ENCODE measurements around the gene KRT2.

The KRT2 gene

DNA sequence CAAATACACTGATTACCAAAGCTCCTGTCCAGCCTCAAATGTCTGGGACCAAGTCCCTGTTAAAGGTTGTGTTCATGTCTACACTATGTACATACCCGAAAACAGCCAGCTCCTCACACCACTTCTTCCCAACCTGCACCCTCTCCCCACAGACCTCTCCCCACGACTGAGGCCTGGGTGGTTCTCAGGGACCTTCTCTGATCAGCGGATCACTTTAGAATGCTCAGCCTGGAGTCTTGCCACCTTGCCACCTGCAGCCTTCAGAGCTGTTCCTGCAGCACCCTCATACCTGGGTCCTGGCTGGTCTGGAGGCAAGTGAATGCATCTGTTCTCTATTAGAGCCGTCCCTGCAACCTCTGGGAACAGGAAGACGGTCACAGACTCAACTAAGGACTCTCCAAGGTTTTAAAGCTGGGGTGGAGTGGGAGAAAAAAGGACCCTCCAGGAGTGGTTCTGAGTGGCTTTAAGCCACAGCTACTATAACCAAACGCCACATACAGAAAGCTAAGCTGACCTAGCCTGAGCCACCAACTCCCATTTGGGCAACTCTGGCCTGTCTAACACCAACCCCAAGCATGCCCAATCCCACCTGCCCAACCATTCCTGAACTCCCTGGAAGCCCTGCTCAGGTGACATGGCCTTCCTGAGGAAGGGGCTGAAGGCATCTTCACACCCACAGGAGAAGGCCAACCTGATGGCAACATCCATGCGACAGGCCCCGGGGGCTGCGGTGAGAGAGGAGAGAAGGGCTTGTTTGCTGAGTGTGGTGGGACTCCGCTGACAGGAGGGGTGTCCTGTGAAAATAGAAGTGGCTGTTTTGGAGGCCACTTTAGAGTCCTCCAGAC lies 8.6 kb downstream of the KRT2 start:
- Histone ChIP-seq H3K4me3 (ENCODE audit: low read depth, low read length) (no peak overlapping the region), H2AFZ (ENCODE audit: low read length, unreplicated experiment) (no peak overlapping the region), H3K27me3 (ENCODE audit: insufficient read depth, low read length) (peaks cover 91% of the 10 kb centered on the region), H3K27ac (ENCODE audit: low read depth, low read length) (no peak overlapping the region), H3K36me3 (ENCODE audit: insufficient read depth, low read length) (no peaks in the 10 kb centered on the region), H3K79me2 (ENCODE audit: control insufficient read depth, insufficient read depth, low read length, unreplicated experiment) (no peaks in the 10 kb centered on the region), H3K4me1 (ENCODE audit: control insufficient read depth, insufficient read depth, low read length, unreplicated experiment) (no peaks in the 10 kb centered on the region)

DNA sequence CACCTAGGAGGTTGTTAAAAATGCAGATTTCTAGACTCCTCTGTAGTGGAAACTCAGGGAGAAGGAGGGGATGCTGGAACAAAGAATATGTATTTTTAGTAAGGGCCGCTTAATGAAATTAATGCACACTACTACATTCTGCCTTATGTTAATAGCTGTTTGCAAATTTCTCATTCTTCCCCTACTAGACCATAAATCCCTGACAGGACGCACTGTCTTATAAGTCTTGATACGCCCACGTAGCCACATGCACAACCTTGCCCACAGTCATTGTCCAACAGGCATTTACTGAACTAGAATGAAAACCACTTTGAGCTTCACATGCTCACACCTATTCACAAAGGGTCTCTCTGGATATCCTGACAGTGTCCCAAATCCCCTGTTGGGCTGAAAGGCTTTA lies 10.5 kb downstream of the KRT2 start:
- Histone ChIP-seq H2AFZ (ENCODE audit: low read length, unreplicated experiment) (no peak overlapping the region), H3K27me3 (ENCODE audit: insufficient read depth, low read length) (peaks cover 88% of the 10 kb centered on the region)

DNA sequence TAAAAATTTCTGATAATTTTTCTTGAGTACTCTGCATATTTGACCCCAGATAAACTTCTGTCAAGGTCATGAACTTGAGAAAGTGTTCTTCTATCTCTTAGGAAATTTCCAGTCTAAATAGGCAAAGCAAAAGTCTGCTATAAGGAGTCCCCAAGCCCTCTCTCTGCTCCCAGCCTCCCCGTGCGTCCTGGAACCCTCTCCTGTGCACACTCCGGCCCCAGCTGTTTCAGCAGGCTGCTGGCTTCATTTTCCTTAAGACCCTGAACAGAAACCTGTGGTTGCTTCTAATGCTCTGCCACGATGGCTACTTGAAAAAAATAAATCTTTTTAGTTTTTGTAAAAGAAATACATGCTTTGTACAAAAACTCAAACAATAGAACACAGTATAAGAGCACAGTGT lies 14.7 kb downstream of the KRT2 start:
- peaks cover 87% of the 10 kb centered on the region for H3K27me3 ChIP-seq (ENCODE audit: insufficient read depth, low read length)

More for the DNA sequence above, 10.5 kb downstream of the KRT2 start:
- Histone ChIP-seq H3K79me2 (ENCODE audit: control insufficient read depth, insufficient read depth, low read length, unreplicated experiment) (no peaks in the 10 kb centered on the region), H3K36me3 (ENCODE audit: insufficient read depth, low read length) (no peaks in the 10 kb centered on the region), H3K4me3 (ENCODE audit: low read depth, low read length) (no peak overlapping the region), H3K4me1 (ENCODE audit: control insufficient read depth, insufficient read depth, low read length, unreplicated experiment) (no peaks in the 10 kb centered on the region), H3K27ac (ENCODE audit: low read depth, low read length) (no peak overlapping the region)

DNA sequence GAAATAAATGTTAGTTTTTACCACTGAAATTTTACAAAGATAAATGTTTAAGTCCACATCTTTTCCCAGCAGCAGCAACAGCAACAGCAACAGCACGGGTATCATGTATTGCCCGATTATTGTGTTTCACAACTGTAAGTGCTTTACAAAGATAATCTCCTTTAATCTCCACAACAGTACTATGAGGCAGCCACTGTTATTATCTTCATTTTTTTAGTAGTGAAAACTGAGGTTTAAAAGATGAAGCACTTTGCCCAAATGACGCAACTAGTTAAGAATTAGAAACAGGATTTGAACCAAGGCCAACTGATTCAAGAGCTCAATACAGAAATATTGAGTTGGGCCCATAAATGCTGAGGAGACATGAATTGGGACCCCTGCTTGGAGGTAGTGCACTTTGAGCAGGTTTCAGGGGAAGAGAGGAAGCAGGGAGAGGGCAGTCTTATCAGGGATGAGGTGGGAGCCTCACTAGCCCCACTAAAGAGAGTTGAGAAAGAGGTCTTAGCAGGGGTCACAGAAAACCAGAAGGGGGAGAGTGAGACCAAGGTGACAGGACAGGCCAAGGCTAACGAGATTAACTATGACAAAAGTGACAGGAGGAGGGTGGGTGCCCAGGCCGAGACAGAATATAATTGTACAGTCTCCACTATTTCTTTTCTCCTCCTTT lies 15.3 kb downstream of the KRT2 start:
- peaks cover 87% of the 10 kb centered on the region for H3K27me3 ChIP-seq (ENCODE audit: insufficient read depth, low read length)
- H3K4me3 ChIP-seq (ENCODE audit: low read depth, low read length) = no peak overlapping the region
- H3K36me3 ChIP-seq (ENCODE audit: insufficient read depth, low read length) = no peaks in the 10 kb centered on the region
- H3K79me2 ChIP-seq (ENCODE audit: control insufficient read depth, insufficient read depth, low read length, unreplicated experiment) = no peaks in the 10 kb centered on the region
- no peak overlapping the region for H3K27ac ChIP-seq (ENCODE audit: low read depth, low read length)
- H2AFZ ChIP-seq (ENCODE audit: low read length, unreplicated experiment) = no peak overlapping the region
- no peaks in the 10 kb centered on the region for H3K4me1 ChIP-seq (ENCODE audit: control insufficient read depth, insufficient read depth, low read length, unreplicated experiment)

More for the DNA sequence above, 14.7 kb downstream of the KRT2 start:
- Histone ChIP-seq H2AFZ (ENCODE audit: low read length, unreplicated experiment) (no peak overlapping the region), H3K27ac (ENCODE audit: low read depth, low read length) (no peak overlapping the region), H3K36me3 (ENCODE audit: insufficient read depth, low read length) (no peaks in the 10 kb centered on the region), H3K4me3 (ENCODE audit: low read depth, low read length) (no peak overlapping the region), H3K79me2 (ENCODE audit: control insufficient read depth, insufficient read depth, low read length, unreplicated experiment) (no peaks in the 10 kb centered on the region), H3K4me1 (ENCODE audit: control insufficient read depth, insufficient read depth, low read length, unreplicated experiment) (no peaks in the 10 kb centered on the region)

DNA sequence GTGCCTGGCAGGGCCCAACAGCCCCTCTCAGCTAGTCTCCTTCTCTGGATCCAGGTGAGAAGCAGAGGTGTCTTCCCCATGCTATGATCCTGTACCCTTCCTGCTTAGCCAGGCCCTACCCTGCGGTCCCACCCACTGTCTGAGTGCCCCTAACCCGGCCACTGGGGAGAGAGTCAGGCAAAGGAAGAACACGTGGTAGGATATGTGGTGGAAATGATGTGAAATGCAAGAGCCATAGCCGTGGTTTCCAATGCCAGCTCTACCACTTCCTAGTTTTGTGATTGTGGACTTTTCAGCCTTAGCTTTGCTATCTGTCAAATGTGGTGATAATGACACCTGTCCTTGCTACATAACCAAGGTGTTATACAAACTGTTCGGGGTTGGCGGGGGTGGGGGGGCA lies 15.8 kb downstream of the KRT2 start:
- Histone ChIP-seq H2AFZ (ENCODE audit: low read length, unreplicated experiment) (no peak overlapping the region), H3K4me1 (ENCODE audit: control insufficient read depth, insufficient read depth, low read length, unreplicated experiment) (no peaks in the 10 kb centered on the region), H3K27me3 (ENCODE audit: insufficient read depth, low read length) (peaks cover 87% of the 10 kb centered on the region), H3K27ac (ENCODE audit: low read depth, low read length) (no peak overlapping the region), H3K36me3 (ENCODE audit: insufficient read depth, low read length) (no peaks in the 10 kb centered on the region), H3K79me2 (ENCODE audit: control insufficient read depth, insufficient read depth, low read length, unreplicated experiment) (no peaks in the 10 kb centered on the region), H3K4me3 (ENCODE audit: low read depth, low read length) (no peak overlapping the region)

DNA sequence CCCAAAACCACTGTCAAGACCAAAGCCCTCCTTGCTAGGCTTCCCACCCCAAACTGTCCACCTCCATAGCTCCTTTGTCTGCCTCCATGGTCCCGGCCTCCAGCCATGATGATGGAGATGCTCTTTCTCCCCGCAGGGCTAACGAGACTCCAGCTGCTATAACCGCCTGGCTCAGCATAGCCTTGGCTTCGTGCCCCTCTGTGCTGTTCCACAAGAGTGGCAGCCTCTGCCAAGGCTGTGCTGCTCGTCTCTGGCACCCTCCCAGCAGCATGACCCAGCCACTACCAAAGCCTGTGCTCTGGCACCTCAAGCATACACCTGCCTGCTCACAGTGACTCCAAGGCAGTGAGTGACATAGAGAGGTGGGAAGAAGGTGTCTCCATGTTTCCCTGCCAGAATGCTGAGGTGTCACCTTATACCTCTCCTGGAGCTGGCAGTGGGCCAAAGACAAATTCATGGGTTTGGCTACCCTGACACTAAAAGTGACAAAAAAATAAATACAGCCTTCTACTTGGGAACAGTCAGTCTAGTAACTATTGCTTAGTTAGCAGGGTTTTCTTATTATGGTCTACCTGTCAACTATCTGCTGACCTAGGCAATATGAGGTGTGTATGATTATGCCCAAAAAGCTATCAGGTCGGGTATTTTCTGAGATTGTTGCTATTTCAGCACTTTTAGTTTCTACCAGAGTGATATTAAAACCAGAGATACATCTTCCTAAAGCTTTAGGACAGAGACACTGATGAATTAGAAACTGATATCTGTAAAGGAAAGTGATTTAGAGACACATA lies 17.6 kb downstream of the KRT2 start:
- Histone ChIP-seq H3K79me2 (ENCODE audit: control insufficient read depth, insufficient read depth, low read length, unreplicated experiment) (no peaks in the 10 kb centered on the region), H3K27ac (ENCODE audit: low read depth, low read length) (no peak overlapping the region), H3K27me3 (ENCODE audit: insufficient read depth, low read length) (peaks cover 89% of the 10 kb centered on the region), H3K4me3 (ENCODE audit: low read depth, low read length) (no peak overlapping the region), H3K36me3 (ENCODE audit: insufficient read depth, low read length) (no peaks in the 10 kb centered on the region), H3K4me1 (ENCODE audit: control insufficient read depth, insufficient read depth, low read length, unreplicated experiment) (no peaks in the 10 kb centered on the region), H2AFZ (ENCODE audit: low read length, unreplicated experiment) (no peak overlapping the region)

DNA sequence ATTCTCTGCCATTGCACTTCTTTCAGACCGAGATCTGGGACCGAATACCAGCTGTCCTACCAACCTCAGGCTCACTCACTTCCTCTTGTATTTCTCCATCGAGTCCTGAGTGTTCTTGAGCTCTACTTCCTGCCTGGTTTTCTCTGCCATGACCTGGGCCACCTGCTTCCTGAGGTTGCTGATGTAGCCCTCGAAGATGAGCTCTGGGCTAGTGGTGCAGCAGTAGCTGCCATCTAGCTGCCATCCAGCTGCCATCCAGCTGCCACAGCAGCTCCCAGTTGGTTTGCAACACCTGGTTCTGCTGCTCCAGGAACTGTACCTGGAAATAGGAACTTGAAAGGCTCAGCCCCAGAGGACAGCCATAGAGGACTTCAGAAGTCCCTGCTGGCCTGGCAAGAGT lies 18.6 kb downstream of the KRT2 start:
- H3K27me3 ChIP-seq (ENCODE audit: insufficient read depth, low read length) = peaks cover 89% of the 10 kb centered on the region
- no peaks in the 10 kb centered on the region for H3K4me1 ChIP-seq (ENCODE audit: control insufficient read depth, insufficient read depth, low read length, unreplicated experiment)
- no peaks in the 10 kb centered on the region for H3K36me3 ChIP-seq (ENCODE audit: insufficient read depth, low read length)
- no peaks in the 10 kb centered on the region for H3K79me2 ChIP-seq (ENCODE audit: control insufficient read depth, insufficient read depth, low read length, unreplicated experiment)
- no peak overlapping the region for H2AFZ ChIP-seq (ENCODE audit: low read length, unreplicated experiment)
- no peak overlapping the region for H3K27ac ChIP-seq (ENCODE audit: low read depth, low read length)
- no peak overlapping the region for H3K4me3 ChIP-seq (ENCODE audit: low read depth, low read length)

DNA sequence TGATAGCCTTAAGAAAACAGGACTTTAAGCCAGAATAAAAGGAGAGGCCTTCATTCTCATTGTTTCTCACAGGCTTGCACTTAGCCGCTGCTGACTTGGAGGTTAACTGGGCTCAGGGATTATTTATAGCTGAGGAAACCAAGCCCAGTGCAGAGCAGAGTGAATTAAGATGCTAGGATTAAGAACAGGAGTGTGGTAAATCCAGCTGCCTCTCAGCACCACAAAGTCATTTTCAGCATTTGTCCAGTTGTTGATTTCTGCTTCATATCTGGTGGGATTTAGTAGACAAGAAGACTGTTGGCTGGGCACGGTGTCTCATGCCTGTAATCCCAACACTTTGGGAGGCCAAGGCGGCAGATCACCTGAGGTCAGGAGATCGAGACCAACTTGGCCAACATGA lies 19.4 kb downstream of the KRT2 start:
- Histone ChIP-seq H3K4me3 (ENCODE audit: low read depth, low read length) (no peak overlapping the region), H3K27ac (ENCODE audit: low read depth, low read length) (no peak overlapping the region), H3K27me3 (ENCODE audit: insufficient read depth, low read length) (peaks cover 93% of the 10 kb centered on the region), H3K4me1 (ENCODE audit: control insufficient read depth, insufficient read depth, low read length, unreplicated experiment) (no peaks in the 10 kb centered on the region), H3K36me3 (ENCODE audit: insufficient read depth, low read length) (no peaks in the 10 kb centered on the region), H3K79me2 (ENCODE audit: control insufficient read depth, insufficient read depth, low read length, unreplicated experiment) (no peaks in the 10 kb centered on the region), H2AFZ (ENCODE audit: low read length, unreplicated experiment) (no peak overlapping the region)

DNA sequence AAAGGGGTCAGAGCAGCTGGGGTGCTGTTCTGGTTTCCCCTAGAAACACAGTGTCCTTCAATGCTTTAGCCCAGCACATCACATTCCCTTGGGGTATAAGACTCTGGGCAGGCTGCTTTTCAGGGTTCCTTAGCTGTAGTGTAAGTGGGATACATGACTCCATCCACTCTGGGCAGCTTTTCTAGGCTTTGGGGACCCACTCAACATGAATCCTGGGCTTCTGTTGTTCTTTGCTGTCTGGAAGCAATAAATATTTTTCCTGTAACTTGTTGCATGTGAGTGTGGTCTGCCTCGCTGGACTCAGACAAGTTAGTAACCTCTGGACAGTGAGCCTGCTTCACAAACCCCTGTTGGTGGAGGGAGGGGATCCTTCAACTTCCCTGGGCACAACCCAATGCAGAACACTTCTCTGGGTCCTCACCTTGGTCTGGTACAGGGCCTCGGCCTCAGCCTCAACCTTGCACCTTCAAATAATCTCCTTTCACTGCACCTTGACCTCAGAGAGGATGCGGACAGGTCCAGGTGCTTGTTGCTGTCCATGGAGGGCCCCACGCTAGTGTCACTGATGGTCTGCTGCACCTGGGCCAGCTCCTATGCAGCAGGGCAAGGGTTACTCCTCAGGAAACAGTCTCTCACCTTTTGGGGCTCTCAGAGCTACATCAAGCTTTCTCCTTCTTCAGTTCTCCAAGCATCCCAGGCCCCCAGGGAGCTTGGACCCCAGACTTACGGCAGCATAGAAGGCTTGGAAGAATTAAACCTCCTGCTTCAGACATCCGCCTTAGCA lies 20.1 kb downstream of the KRT2 start:
- Histone ChIP-seq H3K4me3 (ENCODE audit: low read depth, low read length) (no peak overlapping the region), H3K4me1 (ENCODE audit: control insufficient read depth, insufficient read depth, low read length, unreplicated experiment) (no peaks in the 10 kb centered on the region), H3K79me2 (ENCODE audit: control insufficient read depth, insufficient read depth, low read length, unreplicated experiment) (no peaks in the 10 kb centered on the region), H3K36me3 (ENCODE audit: insufficient read depth, low read length) (no peaks in the 10 kb centered on the region), H3K27ac (ENCODE audit: low read depth, low read length) (no peak overlapping the region), H2AFZ (ENCODE audit: low read length, unreplicated experiment) (no peak overlapping the region), H3K27me3 (ENCODE audit: insufficient read depth, low read length) (peaks cover 95% of the 10 kb centered on the region)

DNA sequence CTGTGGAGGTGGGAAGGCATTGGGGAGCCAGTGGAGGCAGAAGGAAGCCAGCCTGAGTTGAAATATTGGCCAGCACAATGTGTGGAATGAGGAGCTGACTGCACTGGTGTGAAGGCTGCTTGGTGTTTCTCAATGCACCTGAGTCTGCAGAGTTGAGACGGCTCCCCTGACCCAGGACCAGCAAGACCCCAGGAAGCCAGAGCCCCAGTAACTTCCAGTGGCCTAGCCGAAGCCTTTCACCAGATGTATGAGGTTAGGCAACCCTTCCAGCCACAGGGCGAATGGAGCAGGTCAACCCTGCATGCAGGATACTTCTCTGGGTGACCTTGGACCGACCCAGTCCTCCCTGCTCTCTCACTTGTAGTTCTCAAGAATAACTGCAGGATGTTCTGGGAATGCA lies 20.7 kb downstream of the KRT2 start:
- no peaks in the 10 kb centered on the region for H3K79me2 ChIP-seq (ENCODE audit: control insufficient read depth, insufficient read depth, low read length, unreplicated experiment)
- H3K36me3 ChIP-seq (ENCODE audit: insufficient read depth, low read length) = no peaks in the 10 kb centered on the region
- H3K4me3 ChIP-seq (ENCODE audit: low read depth, low read length) = no peak overlapping the region
- H3K27ac ChIP-seq (ENCODE audit: low read depth, low read length) = no peak overlapping the region
- H3K27me3 ChIP-seq (ENCODE audit: insufficient read depth, low read length) = peaks cover 95% of the 10 kb centered on the region
- no peaks in the 10 kb centered on the region for H3K4me1 ChIP-seq (ENCODE audit: control insufficient read depth, insufficient read depth, low read length, unreplicated experiment)
- no peak overlapping the region for H2AFZ ChIP-seq (ENCODE audit: low read length, unreplicated experiment)
